Measurements from ENCODE around the gene IRF2BP2. TPM values are rescaled to one million over a fixed set of nuclear protein-coding genes. Genes with fewer than 3 reads are reported as not detected.

Gene IRF2BP2
- polyA plus RNA-seq, 1 donor, result 90.0 TPM

GRCh38 chr1:234612352-234613127 is 2.6 kb upstream of the IRF2BP2 start:
- peak; percentile 92 for DNase-seq

- no peak for DNase-seq
These were observed 1.9 kb upstream of the IRF2BP2 start for GRCh38 chr1:234611847-234612351.

- peak; percentile 79 for DNase-seq
These were observed 1.4 kb upstream of the IRF2BP2 start for GRCh38 chr1:234611225-234611846.

GRCh38 chr1:234610666-234611224 is 767 bp upstream of the IRF2BP2 start:
- peak; percentile 95 for DNase-seq

GRCh38 chr1:234609691-234610042 is 311 bp downstream of the IRF2BP2 start:
- no peak for DNase-seq

GRCh38 chr1:234608911-234609690 is 877 bp downstream of the IRF2BP2 start:
- DNase-seq, result no peak

GRCh38 chr1:234608025-234608910 is 1.7 kb downstream of the IRF2BP2 start:
- DNase-seq, result peak; percentile 79

- no peak for DNase-seq
These were observed 2.6 kb downstream of the IRF2BP2 start for GRCh38 chr1:234607109-234608024.

GRCh38 chr1:234606784-234607108 is 3.2 kb downstream of the IRF2BP2 start:
- DNase-seq, result no peak

GRCh38 chr1:234605983-234606783 is 3.8 kb downstream of the IRF2BP2 start:
- no peak for DNase-seq

GRCh38 chr1:234605399-234605982 is 4.5 kb downstream of the IRF2BP2 start:
- no peak for DNase-seq

GRCh38 chr1:234604495-234605398 is 5.2 kb downstream of the IRF2BP2 start:
- no peak for DNase-seq

GRCh38 chr1:234603221-234604204 is 6.5 kb downstream of the IRF2BP2 start:
- no peak for DNase-seq

- peak; percentile 66 for DNase-seq
These were observed 7.4 kb downstream of the IRF2BP2 start for GRCh38 chr1:234602334-234603220.

GRCh38 chr1:234601301-234602017 is 8.5 kb downstream of the IRF2BP2 start:
- no peak for DNase-seq

All from hindlimb muscle (tissue), 1 donor.